Superior temporal gyrus (tissue), 1 donor: ENCODE measurements around the gene THADA.
"Not testable (repeated sequence)": the region's sequence is repeated elsewhere in the genome, so short reads cannot be mapped to it uniquely, and the experiment has no call there.

Source experiments
- DNase-seq: peaks from one replicate; pipeline ENCODE4 v3.0.0-alpha.2; 2016; ENCODE audit errors: extremely low spot score

Gene THADA

DNA sequence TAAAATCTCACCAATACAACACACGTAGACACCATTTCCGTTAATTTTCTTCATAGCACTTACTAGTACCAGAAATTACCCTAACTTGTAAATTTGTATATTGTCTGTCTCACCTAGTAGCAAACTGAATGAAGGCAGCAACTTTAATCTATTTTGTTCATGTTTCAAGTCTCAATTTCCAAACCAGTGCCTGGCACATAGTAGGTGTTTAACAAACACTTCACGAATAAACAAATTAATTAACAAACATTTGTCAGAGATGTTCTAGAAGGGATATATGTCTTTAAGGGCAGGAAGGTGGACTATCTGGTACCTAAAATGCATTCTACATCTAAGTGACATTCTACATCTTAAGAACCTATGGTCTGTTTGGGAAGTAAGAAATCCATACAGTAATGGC, 963 bp downstream of the THADA start:
- no peak for DNase-seq

DNA sequence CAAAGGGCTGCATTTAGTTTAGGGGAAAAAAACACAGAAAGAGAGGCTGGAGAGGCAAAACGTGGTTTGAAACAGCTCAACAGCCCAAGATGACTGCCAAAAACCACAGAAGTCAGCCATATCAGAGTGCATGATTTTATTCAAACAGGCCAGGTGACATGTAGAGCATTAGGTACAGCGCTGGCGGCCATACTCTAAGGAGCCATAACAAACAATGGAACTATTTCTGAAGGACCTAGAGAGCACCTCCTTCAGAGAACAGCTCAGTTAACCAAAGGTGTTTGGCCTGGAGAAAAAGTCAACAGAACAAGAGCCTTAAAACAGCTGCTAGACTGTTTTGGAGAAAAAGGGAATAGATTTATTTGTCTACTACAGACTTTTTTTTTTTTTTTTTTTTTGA, 2.6 kb downstream of the THADA start:
- no peak for DNase-seq

DNA sequence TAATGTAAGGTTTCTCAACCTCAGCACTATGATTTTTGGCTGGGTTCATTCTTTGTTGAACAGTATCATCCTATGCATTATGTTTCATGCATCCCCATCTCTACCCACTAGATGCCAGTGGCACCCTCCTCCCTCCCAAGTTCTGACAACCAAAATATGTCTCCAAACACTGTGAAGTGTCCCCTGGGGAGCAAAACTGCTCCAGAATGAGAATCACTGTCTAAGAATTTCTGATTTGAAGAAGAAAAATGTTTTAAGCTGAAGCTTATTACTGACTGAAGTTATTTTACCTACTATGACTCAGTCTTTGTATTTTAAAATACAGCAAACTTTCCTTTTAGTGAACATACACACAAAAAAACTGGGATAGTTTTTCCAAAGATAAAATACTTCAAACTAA, 3.4 kb downstream of the THADA start:
- no peak for DNase-seq

DNA sequence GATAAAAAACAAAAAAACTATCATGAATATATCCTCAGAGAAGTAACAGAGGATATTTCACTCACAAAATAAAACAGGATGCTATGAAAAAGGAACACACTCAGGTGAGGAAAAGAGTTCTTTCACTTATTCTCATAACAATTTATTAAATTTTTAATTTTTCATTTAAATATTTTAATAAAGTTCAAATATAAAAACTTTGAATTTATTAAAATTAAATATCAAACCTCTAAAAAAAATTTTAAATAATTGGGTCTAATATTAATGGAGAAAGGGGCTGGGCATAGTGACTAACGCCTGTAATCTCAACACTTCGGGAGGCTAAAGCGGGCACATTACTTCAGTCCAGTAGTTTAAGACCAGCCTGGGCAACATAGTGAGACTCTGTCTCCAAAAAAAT, 10.1 kb downstream of the THADA start:
- no peak for DNase-seq

DNA sequence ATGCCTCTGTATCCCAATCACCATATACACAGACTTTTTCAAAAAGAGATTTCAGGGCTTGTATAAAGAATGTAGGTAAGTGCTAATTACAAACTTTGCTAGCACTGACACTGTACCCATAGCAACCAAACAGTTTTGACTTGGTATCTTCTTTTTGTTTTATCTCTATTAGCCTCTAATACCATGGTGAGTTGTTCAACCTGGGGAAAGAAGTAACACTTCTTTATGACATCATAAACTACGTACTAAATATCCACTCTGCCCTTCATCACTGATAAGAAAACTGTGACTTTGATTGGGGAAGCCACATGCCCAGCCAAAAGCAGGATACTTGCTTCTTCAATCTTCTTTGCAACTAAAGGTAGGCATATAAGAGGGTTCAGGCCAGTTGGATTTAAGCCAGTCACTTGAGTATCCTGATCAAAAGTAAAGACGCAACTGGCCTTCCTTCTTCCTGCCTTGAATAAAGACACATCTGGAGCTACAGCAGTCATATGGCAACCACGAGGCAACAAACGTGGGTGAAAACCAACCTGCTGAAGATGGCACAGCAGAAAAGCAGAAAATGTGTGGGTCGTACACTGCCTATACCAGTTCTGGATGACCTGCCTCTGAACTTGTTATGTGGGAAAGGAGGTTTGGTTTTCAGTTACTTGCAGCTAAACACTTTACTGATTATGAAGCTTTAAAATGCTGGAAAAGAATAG, 16.4 kb downstream of the THADA start:
- no peak for DNase-seq

DNA sequence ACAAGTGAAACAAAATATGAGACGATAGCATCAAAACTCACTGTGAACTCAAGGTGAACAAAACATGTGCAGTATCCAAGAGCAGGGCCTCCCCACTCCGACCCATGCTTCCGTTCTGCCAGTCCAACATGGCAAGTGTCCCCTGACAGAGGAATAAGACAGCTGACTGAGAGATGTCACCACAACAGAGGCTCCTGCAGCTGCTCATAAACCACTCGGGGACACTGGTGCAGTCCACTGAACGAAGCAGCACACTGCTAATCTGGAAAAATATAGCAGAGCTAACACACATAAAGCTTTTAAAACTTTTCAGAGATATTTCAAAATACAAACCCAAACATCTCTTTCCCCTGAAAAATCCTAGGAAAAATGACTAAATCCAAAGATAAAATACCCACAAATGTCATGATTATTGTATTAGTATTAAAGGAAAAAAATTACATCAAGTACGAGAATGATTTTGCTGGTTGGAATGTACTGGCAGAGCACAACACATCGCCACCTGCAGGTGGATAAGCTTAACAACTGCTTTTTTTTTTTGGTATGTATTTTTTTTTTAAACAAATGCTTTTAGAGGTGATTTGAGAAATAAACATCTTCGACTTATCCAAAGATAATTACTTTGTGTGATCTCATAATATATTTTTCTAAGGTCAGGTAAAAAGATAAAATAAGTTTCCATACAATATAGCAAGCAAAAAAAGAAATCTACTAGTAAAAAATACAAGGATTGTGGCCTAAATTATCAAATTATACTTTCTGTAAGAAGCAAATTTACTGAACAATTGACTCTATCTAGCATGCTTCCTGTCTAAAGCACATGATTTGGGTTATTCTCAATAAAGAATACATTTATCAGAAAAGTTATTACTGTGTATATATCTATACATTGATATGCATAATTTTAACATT, 18.6 kb downstream of the THADA start:
- peak; percentile 80 for DNase-seq

DNA sequence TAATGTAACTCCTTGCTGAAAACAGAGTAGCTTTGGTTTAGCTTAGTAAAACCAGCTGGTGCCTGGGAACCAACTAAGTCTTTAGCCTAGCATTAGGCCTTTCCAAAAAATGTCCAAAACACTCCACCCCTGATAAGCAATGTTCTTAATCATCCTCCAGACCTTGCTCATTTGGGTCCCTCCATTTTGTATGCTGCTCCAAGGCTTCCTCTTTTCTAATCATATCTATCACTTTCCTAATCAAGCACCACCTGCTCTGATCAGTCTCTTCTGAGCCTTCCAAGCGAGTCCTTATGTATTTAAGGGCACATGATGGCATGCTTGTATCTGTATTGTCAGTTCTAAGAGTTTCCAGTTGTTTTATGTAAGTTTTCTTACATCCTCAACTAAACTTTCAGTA, 23.6 kb downstream of the THADA start:
- no peak for DNase-seq

DNA sequence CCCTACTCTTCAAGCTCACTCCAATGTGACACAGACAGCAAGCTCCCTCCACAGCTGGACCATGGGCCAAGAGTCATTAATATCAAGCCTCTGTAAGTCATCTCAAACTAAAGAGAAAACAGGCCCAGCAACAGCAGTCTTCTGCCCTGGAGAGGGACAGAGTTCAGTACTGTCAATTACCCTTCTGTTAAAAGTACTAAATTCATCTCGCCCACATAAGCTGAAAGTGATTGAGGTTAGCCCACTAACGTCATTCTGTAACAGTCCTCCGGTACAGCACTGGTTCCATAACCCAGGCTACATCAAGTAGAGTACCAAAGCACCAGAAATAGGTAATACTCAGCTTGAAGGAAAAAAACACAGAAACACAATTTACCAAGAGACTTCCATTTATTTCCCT, 25.9 kb downstream of the THADA start:
- DNase-seq, result no peak

DNA sequence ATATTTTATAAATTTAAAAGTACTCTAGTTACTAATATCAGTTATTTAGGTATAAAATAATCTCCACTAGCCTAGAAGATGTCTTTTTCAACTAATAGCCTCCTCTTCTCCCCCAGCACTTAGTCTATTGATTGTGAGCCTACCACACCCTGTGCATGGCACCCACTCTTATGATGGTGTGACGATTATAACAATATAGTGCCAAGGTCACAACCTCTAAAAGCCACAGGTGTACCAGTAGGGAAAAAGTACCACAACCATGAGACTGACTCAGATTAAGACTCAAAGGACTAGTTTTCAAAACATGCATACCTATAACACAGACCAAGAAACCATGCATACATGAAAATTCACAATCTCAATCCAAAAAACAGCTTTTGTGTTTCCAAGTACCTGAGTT, 27.6 kb downstream of the THADA start:
- DNase-seq, result no peak

DNA sequence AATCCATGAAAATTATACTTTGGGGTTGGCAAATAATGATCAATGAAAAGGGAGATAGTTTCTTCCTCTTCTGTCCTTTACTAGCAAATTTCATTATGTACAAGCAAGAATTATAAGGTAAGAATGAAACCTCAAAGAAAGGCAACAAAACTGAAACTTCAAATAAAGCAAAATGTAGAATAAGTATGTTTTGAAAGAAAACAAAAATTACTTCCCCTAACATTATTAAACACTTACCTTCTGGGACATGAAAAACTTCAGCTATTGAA, 29.4 kb downstream of the THADA start:
- DNase-seq, result no peak

DNA sequence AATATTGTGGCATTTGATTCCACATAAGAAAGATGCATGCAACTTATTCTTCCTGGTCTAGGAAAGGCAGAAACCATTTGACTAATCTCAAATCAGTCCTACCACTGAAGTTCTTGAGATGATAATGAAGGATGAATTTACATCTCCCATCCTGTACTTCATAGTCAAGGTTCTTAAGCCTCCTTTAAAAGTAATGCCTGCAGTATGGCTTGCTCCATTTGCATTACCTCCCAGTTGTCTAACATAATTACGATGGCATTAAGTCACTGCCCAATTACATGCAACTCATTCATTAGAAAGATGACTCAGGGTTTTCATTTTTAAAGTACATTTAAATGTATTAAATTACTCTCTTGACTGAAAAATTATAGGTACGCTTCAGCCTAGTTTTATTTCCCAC, 32.2 kb downstream of the THADA start:
- DNase-seq, result no peak

DNA sequence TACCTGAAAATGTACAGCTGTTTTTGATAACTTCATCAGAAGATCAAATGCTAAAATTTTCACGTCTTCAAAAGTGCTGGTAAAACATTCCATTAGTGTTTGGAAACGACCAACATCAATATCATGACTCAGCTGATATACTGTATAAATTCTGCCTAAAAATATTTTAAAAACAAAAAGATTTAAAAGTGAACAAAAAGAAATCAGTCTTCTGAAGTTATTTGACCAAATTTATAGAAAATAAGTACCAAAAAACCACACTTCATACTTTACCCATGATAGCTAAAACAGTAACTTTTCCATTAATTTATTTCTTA, 35.6 kb downstream of the THADA start:
- no peak for DNase-seq

DNA sequence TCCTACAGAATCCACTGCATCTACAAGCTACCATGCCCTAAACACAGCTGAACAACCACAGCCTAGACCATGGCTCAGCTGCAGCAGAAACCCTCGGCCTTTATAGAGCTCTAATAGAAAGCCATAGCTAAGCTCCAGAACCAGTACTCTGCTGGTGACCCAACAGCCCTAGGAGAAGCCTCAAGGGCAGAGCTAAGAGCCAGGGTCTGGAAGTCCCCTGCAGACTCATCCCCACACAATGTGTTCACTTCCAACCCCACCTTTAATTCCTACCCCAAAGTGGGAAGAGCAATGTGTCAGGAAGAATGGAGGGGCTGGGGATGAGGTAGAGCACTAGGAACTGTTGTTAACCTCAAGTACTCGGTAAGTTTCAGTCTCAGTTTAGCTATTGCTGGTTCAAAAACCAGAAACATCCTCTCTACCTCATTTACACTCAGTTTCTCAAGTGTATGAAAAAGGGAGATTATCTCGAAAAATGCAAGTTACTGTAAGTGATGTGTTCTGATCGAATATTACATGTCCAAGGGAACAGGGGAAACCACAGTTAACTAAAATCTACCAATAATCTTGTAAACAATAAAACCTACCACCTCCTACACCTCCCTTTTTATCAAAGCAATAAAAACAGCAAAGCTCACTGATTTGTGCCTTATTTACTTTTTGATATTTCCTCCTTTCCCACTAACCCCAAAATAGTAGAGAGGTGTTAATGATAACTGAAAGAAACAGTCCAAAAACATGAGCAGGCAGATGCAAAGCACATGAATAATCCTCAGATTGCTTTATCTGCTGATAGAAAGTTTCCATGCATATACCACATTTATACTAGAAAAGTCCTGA, 36.2 kb downstream of the THADA start:
- DNase-seq, result no peak

DNA sequence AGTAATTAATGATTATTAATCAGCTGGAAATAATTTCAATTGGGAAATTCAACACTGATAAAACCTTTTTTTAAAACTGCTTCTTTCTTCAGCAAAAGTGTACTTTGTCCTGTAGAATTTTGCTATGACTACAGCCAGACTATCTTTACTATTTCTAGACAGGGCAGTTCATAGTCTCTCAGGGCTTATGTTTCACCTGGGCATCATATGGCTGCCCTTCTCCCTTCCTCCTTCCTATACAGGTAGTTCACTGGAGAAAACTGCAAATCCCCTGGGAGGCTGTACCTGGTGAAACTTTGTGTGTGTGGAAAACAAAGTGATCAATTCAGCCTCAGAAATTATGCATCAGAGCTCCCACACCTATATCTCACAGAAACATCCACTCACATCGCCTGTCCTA, 38.6 kb downstream of the THADA start:
- no peak for DNase-seq

DNA sequence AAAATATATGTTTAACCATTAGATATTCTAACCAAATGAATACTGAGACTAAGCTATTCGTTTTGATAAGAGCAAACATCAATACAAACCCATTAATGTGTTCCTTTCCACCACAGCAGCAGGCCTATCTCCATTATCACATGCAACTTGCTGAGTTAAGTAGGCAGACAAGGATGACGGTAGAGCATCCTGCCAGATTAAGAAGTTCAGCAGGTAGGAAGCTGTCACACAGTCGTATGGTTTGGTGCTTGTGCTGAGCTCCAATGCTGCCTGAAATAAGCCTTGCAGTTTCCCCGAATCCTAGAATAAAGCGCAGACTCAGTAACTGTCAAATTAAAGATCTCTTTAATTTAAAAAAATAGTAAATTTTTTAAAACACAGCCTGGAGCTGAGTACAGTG, 39.6 kb downstream of the THADA start:
- DNase-seq, result no peak

DNA sequence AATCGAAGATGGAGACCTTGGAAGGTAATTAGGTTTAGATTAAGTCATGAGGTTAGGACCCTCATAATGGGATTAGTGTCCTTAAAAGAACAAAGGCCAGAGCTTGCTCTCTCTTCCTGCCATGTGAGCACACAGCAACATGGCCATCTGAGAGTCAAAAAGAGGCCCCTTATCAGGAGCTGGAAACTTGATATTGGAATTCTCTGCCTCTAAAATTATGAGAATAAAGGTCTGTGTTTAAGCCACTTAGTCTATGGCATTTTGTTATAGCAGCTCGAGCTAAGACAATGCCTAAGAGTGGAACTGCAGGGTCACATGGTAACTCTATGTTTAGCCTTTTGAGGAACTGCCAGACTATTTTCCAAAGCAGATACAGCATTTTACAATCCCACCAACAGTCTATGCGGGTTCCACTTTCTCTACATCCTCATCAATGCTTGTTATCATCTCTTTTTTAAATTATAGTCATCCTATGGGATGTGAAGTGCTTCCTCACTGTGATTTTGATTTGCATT, 42.4 kb downstream of the THADA start:
- peak; percentile 28 for DNase-seq

DNA sequence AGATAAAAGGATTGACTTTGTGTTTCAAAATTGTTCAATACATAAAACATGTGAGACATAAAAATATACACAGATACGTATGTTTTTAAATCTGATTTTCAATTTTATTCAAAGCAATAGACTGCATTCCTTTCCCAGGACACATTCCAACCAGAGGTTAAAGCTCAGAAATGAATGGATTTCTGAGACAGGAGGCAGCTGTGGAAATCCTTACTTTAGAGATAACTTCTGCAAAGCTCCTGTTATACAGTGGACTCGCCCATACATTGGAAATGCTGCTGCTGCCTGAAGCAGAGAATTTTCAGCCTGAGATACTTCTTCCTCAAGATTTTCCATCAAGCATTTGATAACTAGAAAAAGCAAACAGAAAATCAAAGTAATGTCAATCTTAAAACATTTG, 43.8 kb downstream of the THADA start:
- DNase-seq, result no peak

DNA sequence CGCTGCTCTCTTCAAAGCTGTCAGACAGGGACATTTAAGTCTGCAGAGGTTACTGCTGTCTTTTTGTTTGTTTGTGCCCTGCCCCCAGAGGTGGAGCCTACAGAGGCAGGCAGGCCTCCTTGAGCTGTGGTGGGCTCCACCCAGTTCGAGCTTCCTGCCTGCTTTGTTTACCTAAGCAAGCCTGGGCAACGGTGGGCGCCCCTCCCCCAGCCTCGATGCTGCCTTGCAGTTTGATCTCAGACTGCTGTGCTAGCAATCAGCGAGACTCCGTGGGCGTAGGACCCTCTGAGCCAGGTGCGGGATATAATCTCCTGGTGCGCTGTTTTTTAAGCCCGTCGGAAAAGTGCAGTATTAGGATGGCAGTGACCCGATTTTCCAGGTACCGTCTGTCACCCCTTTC, 47.5 kb downstream of the THADA start:
- not testable (repeated sequence) for DNase-seq

DNA sequence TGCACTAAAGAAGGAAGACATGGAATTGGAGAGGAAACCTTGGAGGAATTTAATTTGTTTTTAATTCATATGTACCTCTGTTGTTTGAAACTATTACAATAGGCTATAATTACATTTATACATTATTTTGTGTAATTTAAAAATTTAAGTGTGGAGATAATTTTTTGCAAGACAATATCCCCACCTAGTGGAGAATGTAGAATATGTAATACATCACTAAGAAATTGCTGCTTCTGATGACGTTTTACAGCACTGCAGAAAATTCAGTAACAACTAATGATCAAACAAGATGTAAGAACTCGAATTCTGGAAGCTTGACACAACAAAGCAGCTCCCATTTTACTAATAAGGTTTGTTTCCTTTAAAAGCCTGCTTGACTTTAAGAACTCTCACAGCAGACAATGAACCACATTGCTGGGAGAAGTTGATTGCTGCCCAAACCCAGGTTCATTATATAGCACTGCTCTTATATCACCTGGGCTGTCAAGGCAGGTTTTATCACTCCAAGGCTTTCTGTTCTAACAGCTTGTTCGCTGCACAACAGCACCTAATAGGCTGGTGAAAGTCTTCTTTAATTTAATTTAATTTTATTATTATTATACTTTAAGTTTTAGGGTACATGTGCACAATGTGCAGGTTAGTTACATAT, 53.4 kb downstream of the THADA start:
- DNase-seq, result peak; percentile 74

DNA sequence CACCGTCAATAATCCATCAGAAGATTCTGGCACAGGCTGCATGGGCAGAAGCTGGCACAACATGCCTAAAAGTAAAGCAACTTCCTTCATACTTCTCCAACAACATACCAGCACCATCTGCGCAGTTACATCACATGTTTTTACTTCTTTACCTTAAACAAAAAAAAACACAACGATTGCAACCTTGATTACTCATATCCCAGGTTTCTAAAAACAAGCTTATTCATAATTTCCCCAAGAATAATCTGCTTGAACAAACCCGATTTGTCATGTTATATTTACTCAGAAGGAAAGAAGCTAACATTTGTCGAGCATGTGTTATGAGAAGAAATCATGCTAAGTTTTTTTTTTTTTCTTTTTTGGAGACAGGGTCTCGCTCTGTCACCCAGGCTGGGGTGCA, 54.7 kb downstream of the THADA start:
- DNase-seq, result no peak

DNA sequence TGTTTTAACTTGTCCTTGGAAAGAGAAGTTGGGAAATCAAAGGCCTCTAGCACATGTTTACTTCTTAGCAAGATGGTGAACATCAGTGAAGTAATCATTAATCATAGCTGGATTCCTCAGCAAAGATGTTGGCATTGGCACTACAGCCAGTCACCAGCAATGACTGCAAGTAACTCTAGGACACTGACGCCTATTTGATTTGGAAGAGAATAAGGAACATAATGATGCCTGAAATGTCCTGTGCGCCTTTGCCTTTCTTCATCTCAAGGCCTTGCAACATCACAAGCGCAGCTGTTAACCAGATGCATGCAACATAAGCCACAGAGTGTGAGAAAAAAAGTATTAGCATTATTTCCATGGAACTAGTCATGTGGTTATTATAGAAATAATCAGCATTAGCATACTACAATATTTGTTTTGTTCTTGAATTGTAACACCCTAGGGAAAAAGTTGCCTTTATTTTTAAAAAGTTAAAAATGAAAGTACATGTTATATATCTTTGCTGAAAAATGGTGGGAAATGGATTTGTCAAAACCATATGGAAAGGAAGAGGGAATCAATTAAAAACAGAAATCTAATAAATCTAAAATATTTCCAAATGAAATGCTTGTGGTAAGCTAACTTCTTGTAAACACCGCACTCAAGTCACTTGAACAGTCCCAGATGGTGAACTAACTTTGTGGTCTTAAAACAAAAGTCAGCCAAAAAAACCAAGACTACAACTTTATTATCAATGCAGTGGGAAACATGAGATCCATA, 55.6 kb downstream of the THADA start:
- no peak for DNase-seq
